GM12872 (cell line): ENCODE measurements around the gene TLX1.

ENCODE experiments used
- TF ChIP-seq, protein P1 (sequence below): IDR thresholded peaks from 3 replicates; pipeline ENCODE4 v1.5.1; 2011; ENCODE audit warnings: low read depth, mild to moderate bottlenecking, low read length, moderate library complexity; ENCODE audit not compliant: insufficient read depth

TLX1 gene

GRCh38 chr10:101136007-101136707 is 5.1 kb downstream of the TLX1 start:
- TF ChIP-seq, protein P1, sequence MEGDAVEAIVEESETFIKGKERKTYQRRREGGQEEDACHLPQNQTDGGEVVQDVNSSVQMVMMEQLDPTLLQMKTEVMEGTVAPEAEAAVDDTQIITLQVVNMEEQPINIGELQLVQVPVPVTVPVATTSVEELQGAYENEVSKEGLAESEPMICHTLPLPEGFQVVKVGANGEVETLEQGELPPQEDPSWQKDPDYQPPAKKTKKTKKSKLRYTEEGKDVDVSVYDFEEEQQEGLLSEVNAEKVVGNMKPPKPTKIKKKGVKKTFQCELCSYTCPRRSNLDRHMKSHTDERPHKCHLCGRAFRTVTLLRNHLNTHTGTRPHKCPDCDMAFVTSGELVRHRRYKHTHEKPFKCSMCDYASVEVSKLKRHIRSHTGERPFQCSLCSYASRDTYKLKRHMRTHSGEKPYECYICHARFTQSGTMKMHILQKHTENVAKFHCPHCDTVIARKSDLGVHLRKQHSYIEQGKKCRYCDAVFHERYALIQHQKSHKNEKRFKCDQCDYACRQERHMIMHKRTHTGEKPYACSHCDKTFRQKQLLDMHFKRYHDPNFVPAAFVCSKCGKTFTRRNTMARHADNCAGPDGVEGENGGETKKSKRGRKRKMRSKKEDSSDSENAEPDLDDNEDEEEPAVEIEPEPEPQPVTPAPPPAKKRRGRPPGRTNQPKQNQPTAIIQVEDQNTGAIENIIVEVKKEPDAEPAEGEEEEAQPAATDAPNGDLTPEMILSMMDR: no peak

- TF ChIP-seq, protein P1: no peak
Observed at GRCh38 chr10:101136708-101137121, 5.6 kb downstream of the TLX1 start.

- TF ChIP-seq, protein P1: no peak
Observed at GRCh38 chr10:101137271-101137670, 6.2 kb downstream of the TLX1 start.

GRCh38 chr10:101138788-101139420 is 7.8 kb downstream of the TLX1 start:
- TF ChIP-seq, protein P1: no peak

GRCh38 chr10:101139421-101139911 is 8.4 kb downstream of the TLX1 start:
- TF ChIP-seq, protein P1: peak; percentile 22; the same call in 1 of the 3 replicates

GRCh38 chr10:101140084-101140949 is 9.2 kb downstream of the TLX1 start:
- TF ChIP-seq, protein P1: no peak
